Keratinocyte (primary cell): ENCODE results near the gene HIP1R. TPM values are rescaled to one million over a fixed set of nuclear protein-coding genes. Genes with fewer than 3 reads are reported as not detected.

Experiments
- DNase-seq: peaks from one replicate; pipeline ENCODE4 v3.0.0-alpha.2; 2011; ENCODE audit warnings: low read depth, missing footprints, low spot score
- FAIRE-seq: peaks from 2 replicates; lab custom pipeline; 2011; peaks lifted over from hg19 to GRCh38; lab: Jason Lieb, UNC
- H2AFZ ChIP-seq: 2 replicates; pipeline ENCODE4 v1.6.0; 2012; ENCODE audit warnings: low read length, control low read depth, inconsistent platforms; ENCODE audit not compliant: control insufficient read depth
- H3K27ac ChIP-seq: 2 replicates; pipeline ENCODE4 v1.5.1; 2011; ENCODE audit warnings: low read length; ENCODE audit not compliant: control insufficient read depth, insufficient read depth
- H3K27me3 ChIP-seq: 3 replicates; pipeline ENCODE4 v1.6.0; 2011; ENCODE audit warnings: low read length; ENCODE audit not compliant: control insufficient read depth, insufficient read depth; ENCODE audit errors: extremely low read depth
- H3K36me3 ChIP-seq, 2 experiments: 2 replicates in 1 of 2; 3 replicates in 1 of 2; pipeline ENCODE4 v1.5.1; 2011; ENCODE audit warnings: low read length in 2 of 2, mild to moderate bottlenecking in 1 of 2; ENCODE audit not compliant: control insufficient read depth in 2 of 2, insufficient read depth in 2 of 2; ENCODE audit errors: extremely low read depth in 1 of 2
- H3K4me1 ChIP-seq: 3 replicates; pipeline ENCODE4 v1.5.1; 2011; ENCODE audit warnings: low read length; ENCODE audit not compliant: control insufficient read depth, insufficient read depth; ENCODE audit errors: extremely low read depth
- H3K4me2 ChIP-seq: 3 replicates; pipeline ENCODE4 v1.6.0; 2011; ENCODE audit warnings: low read depth, low read length; ENCODE audit not compliant: control insufficient read depth, insufficient read depth; ENCODE audit errors: extremely low read depth
- H3K4me3 ChIP-seq, 3 experiments: fragments of 200-600 bp in 1 of 3; sonication (generic) in 1 of 3; 2 replicates in 2 of 3; 3 replicates in 1 of 3; pipeline ENCODE4 v1.5.1; 2011 to 2016; ENCODE audit warnings: low read length in 3 of 3, mild to moderate bottlenecking in 3 of 3, control low read depth in 2 of 3, inconsistent platforms in 1 of 3, low read depth in 1 of 3, mixed read lengths in 1 of 3, mixed run types in 1 of 3, moderate library complexity in 1 of 3; ENCODE audit not compliant: control insufficient read depth in 2 of 3, insufficient read depth in 2 of 3; ENCODE audit errors: extremely low read depth in 1 of 3
- H3K79me2 ChIP-seq: 2 replicates; pipeline ENCODE4 v1.6.0; 2012; ENCODE audit warnings: low read length; ENCODE audit not compliant: control insufficient read depth, insufficient read depth
- H3K9ac ChIP-seq: 3 replicates; pipeline ENCODE4 v1.6.0; 2011; ENCODE audit warnings: low read length; ENCODE audit not compliant: control insufficient read depth, insufficient read depth; ENCODE audit errors: extremely low read depth
- H3K9me1 ChIP-seq: 3 replicates; pipeline ENCODE4 v1.6.0; 2011; ENCODE audit warnings: low read length; ENCODE audit not compliant: control insufficient read depth, insufficient read depth; ENCODE audit errors: extremely low read depth
- H3K9me3 ChIP-seq: 2 replicates; pipeline ENCODE4 v1.5.1; 2012; ENCODE audit warnings: low read depth, low read length; ENCODE audit not compliant: control insufficient read depth
- H4K20me1 ChIP-seq: 3 replicates; pipeline ENCODE4 v1.6.0; 2011; ENCODE audit warnings: low read length; ENCODE audit not compliant: control insufficient read depth, insufficient read depth; ENCODE audit errors: extremely low read depth
- EZH2 ChIP-seq: IDR thresholded peaks from one replicate; pipeline ENCODE4 v1.6.1; 2012; ENCODE audit warnings: inconsistent platforms, mild to moderate bottlenecking, low read length, moderate library complexity
- dilution Hi-C: fragments of 300-500 bp; cut with MboI; formaldehyde crosslinking; loops from one replicate; pipeline ENCODE4 v1.7.0; 2020; ENCODE audit warnings: low sequenced_read_pairs; ENCODE audit not compliant: extremely low pct_ligation_motif_present
- polyA plus RNA-seq, 5 experiments: library from polyadenylated mRNA; depleted of rRNA in 3 of 5; stranded (reverse) in 3 of 5; stranded (forward) in 1 of 5; unstranded in 1 of 5; fragments of >200 nt; gene quantifications; 1 replicate in 1 of 5; 2 replicates in 3 of 5; 3 replicates in 1 of 5; pipeline versions ENCODE4 v1.2.1 to v1.2.3, GENCODE V29; 2011 to 2012; ENCODE audit warnings: missing spikeins in 2 of 5, low read depth in 1 of 5, low replicate concordance in 1 of 5
- TF ChIP-seq, protein P1 (sequence below), 3 experiments: IDR thresholded peaks in 1 of 3; conservative IDR thresholded peaks in 1 of 3; optimal IDR thresholded peaks in 1 of 3; 2 replicates in 2 of 3; 3 replicates in 1 of 3; pipeline versions ENCODE3 to v1.5.1; 2011; ENCODE audit warnings: low read length in 3 of 3, mild to moderate bottlenecking in 3 of 3, moderate library complexity in 2 of 3, control low read depth in 1 of 3, inconsistent platforms in 1 of 3; ENCODE audit not compliant: insufficient read depth in 2 of 3; ENCODE audit errors: extremely low read depth in 1 of 3

Gene HIP1R
- polyA plus RNA-seq, 1 donor (not counting 4 experiments of a cell fraction or from before 2014, with no cell fraction given) = 23.0 TPM

GRCh38 chr12:122908915-122909314, 73.7 kb downstream of the HIP1R start:
- Histone ChIP-seq H3K27ac (no peak overlapping the region), H3K4me1 (no peaks in the 10 kb centered on the region), H3K27me3 (no peaks in the 10 kb centered on the region), H3K9ac (no peak overlapping the region), H4K20me1 (no peaks in the 10 kb centered on the region), H3K36me3 (no peaks in the 10 kb centered on the region), H3K9me3 (no peaks in the 10 kb centered on the region), H3K79me2 (no peaks in the 10 kb centered on the region), H3K4me2 (no peak overlapping the region), H3K9me1 (no peaks in the 10 kb centered on the region), H3K4me3 (no peak overlapping the region), H2AFZ (no peak overlapping the region)
- TF ChIP-seq, protein P1, sequence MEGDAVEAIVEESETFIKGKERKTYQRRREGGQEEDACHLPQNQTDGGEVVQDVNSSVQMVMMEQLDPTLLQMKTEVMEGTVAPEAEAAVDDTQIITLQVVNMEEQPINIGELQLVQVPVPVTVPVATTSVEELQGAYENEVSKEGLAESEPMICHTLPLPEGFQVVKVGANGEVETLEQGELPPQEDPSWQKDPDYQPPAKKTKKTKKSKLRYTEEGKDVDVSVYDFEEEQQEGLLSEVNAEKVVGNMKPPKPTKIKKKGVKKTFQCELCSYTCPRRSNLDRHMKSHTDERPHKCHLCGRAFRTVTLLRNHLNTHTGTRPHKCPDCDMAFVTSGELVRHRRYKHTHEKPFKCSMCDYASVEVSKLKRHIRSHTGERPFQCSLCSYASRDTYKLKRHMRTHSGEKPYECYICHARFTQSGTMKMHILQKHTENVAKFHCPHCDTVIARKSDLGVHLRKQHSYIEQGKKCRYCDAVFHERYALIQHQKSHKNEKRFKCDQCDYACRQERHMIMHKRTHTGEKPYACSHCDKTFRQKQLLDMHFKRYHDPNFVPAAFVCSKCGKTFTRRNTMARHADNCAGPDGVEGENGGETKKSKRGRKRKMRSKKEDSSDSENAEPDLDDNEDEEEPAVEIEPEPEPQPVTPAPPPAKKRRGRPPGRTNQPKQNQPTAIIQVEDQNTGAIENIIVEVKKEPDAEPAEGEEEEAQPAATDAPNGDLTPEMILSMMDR (optimal IDR thresholded peaks at IDR 0.05 in 1 of 3, IDR thresholded peaks at IDR 0.05 in 1 of 3, conservative IDR thresholded peaks at IDR 0.05 in 1 of 3; ENCODE audit: extremely low read depth in 1 of 3, insufficient read depth in 2 of 3, low read length in 3 of 3) = no peak
- TF ChIP-seq EZH2 = no peak
- DNase-seq (no peak), FAIRE-seq (no peak)
- dilution Hi-C loops = no loop called here

DNA sequence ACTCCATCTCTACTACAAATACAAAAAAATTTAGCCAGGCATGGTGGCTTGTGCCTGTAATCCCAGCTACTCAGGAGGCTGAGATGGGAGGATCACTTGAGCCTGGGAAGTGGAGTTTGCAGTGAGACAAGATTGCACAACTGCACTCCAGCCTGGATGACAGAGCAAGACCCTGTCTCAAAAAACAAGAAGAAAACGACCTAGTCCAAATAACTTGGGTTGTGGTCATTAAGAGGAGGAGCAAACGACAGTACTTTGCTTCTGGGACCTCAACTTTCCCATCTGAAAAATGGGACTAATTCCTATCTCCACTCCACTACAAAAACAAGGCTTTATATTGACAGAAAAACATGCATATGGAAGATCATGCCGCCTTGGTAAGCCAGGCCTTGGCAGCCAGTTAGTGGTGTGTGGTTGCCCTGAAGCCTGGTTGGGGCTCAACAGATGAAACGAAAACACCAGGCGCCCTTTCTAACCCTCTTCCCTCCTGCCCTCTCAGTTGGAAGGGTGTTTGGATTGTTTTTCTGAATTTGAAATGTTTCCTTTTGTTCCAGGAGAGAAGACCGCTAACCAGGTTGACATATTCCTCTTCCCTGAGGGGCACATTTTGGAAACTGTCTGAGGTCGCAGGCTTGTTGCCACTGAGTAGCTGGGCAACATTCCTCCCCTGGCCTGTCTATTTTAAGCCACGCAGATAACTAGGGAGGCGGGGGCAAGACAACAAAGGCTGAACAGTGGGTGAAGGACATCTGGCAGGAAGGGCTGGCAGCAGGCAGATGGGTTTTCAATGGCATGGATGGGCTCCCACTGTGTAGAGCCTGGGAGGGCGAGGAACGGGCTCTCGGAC, 74.4 kb downstream of the HIP1R start:
- Histone ChIP-seq H3K36me3 (no peaks in the 10 kb centered on the region), H3K79me2 (no peaks in the 10 kb centered on the region), H3K27ac (no peak overlapping the region), H3K27me3 (no peaks in the 10 kb centered on the region), H3K4me2 (no peak overlapping the region), H3K9ac (no peak overlapping the region), H3K9me1 (no peaks in the 10 kb centered on the region), H3K9me3 (no peaks in the 10 kb centered on the region), H2AFZ (no peak overlapping the region), H4K20me1 (no peaks in the 10 kb centered on the region), H3K4me3 (no peak overlapping the region), H3K4me1 (no peaks in the 10 kb centered on the region)
- peak; percentile 17 for FAIRE-seq
- TF ChIP-seq, protein P1 (optimal IDR thresholded peaks at IDR 0.05 in 1 of 3, IDR thresholded peaks at IDR 0.05 in 1 of 3, conservative IDR thresholded peaks at IDR 0.05 in 1 of 3; ENCODE audit: extremely low read depth in 1 of 3, insufficient read depth in 2 of 3, low read length in 3 of 3) = no peak
- no peak for TF ChIP-seq EZH2
- DNase-seq = no peak
- dilution Hi-C loops = no loop called here

Other genes starting within 250 kb of the HIP1R start
- gene HCAR2, start 132.1 kb upstream of the HIP1R start, polyA plus RNA-seq = 8.8 to 30.1 TPM (median 18.3 TPM) in 3 replicates
- gene HCAR3, start 118.6 kb upstream of the HIP1R start, polyA plus RNA-seq = 2.8 to 13.9 TPM (median 12.1 TPM) in 3 replicates
- 0.03 to 0.10 TPM (median 0.07 TPM) in 3 replicates for gene HCAR1, start 104.6 kb upstream of the HIP1R start, polyA plus RNA-seq
- gene DENR, start 82.6 kb upstream of the HIP1R start, polyA plus RNA-seq = 31.1 to 59.8 TPM (median 37.8 TPM) in 3 replicates
- 0.17 to 0.35 TPM (median 0.23 TPM) in 3 replicates for gene CCDC62, start 60.9 kb upstream of the HIP1R start, polyA plus RNA-seq
- 29.3 to 85.5 TPM (median 34.1 TPM) in 3 replicates for gene VPS37B, start 60.7 kb downstream of the HIP1R start, polyA plus RNA-seq
- gene ABCB9, start 131.0 kb downstream of the HIP1R start, polyA plus RNA-seq = 4.0 to 5.7 TPM (median 4.7 TPM) in 3 replicates
- gene OGFOD2, start 139.8 kb downstream of the HIP1R start, polyA plus RNA-seq = 6.9 to 14.1 TPM (median 7.9 TPM) in 3 replicates
- 117 to 163 TPM (median 144 TPM) in 3 replicates for gene ARL6IP4, start 145.2 kb downstream of the HIP1R start, polyA plus RNA-seq